B cell (primary cell): Measurements from ENCODE around the gene TRIM58. TPM values are rescaled to one million over a fixed set of nuclear protein-coding genes. Genes with fewer than 3 reads are reported as not detected.

Experiments
- ATAC-seq: fragments of 200-7000 bp; cut with Tn5 transposase; one replicate; pipeline ENCODE4 v1.10.0; 2021; ENCODE audit warnings: low read depth, mild to moderate bottlenecking, moderate number of reproducible peaks, moderate library complexity
- CTCF ChIA-PET: fragments of 350-600 bp; sonication (Branson Sonifier 250); formaldehyde crosslinking; loops from one replicate; lab custom pipeline; 2021; ENCODE audit warnings: antibody characterized with exemption, inconsistent platforms; lab: Charles Lee
- POLR2A ChIA-PET: fragments of 350-600 bp; sonication (Branson Sonifier 250); formaldehyde crosslinking; loops from one replicate; lab custom pipeline; 2021; ENCODE audit warnings: antibody characterized with exemption; lab: Charles Lee
- DNase-seq: peaks from one replicate; pipeline ENCODE4 v3.0.0; 2013
- H2AFZ ChIP-seq: 2 replicates; pipeline ENCODE4 v1.6.1; 2012; ENCODE audit warnings: mild to moderate bottlenecking, low read depth, low read length; ENCODE audit not compliant: insufficient read depth, poor library complexity, severe bottlenecking
- H3K27ac ChIP-seq, 2 donors: 1 replicate in 1 of 2; 2 replicates in 1 of 2; pipeline ENCODE4 v1.5.1; 2012 to 2013; ENCODE audit warnings: low read length in 2 of 2, mild to moderate bottlenecking in 2 of 2, moderate library complexity in 1 of 2
- H3K27me3 ChIP-seq, 4 experiments: fragments of 200-600 bp in 1 of 4; sonication (generic) in 1 of 4; replicated peaks in 1 of 4; 1 replicate in 2 of 4; 2 replicates in 2 of 4; pipeline versions ENCODE4 v1.6.1 to v1.7.0; 2013 to 2016; ENCODE audit warnings: low read length in 3 of 4, mild to moderate bottlenecking in 2 of 4, mixed read lengths in 1 of 4, moderate library complexity in 1 of 4; ENCODE audit not compliant: insufficient read depth in 4 of 4, control insufficient read depth in 3 of 4; ENCODE audit errors: control extremely low read depth in 1 of 4
- H3K36me3 ChIP-seq, 2 experiments: replicated peaks in 1 of 2; 1 replicate in 1 of 2; 2 replicates in 1 of 2; pipeline versions ENCODE4 v1.6.1 to v1.7.1; 2013; ENCODE audit warnings: low read length in 1 of 2; ENCODE audit not compliant: insufficient read depth in 2 of 2, control insufficient read depth in 1 of 2; ENCODE audit errors: control extremely low read depth in 1 of 2, extremely low read depth in 1 of 2
- H3K4me1 ChIP-seq, 2 donors: fragments of 200-600 bp in 1 of 2; sonication (generic) in 1 of 2; 1 replicate in 1 of 2; 2 replicates in 1 of 2; pipeline versions ENCODE4 v1.5.1 to v1.6.1; 2013 to 2017; ENCODE audit warnings: low read length in 2 of 2; ENCODE audit not compliant: control insufficient read depth in 2 of 2, insufficient read depth in 2 of 2
- H3K4me2 ChIP-seq: replicated peaks from 2 replicates; pipeline ENCODE3; 2012; ENCODE audit warnings: mild to moderate bottlenecking, low read depth, low read length; ENCODE audit not compliant: poor library complexity, severe bottlenecking
- H3K4me3 ChIP-seq, 5 experiments: fragments of 200-600 bp in 1 of 5; sonication (generic) in 1 of 5; 1 replicate in 3 of 5; 2 replicates in 2 of 5; pipeline versions ENCODE4 v1.5.1 to v1.7.0; 2011 to 2016; ENCODE audit warnings: low read length in 4 of 5, mild to moderate bottlenecking in 4 of 5, low read depth in 2 of 5, control low read depth in 1 of 5, moderate library complexity in 1 of 5; ENCODE audit not compliant: insufficient read depth in 1 of 5; ENCODE audit errors: control extremely low read depth in 1 of 5, extremely low read depth in 1 of 5
- H3K79me2 ChIP-seq: fragments of 200-600 bp; sonication (generic); one replicate; pipeline ENCODE4 v1.6.0; 2016; ENCODE audit warnings: low read length; ENCODE audit not compliant: control insufficient read depth, insufficient read depth
- H3K9ac ChIP-seq: fragments of 200-600 bp; sonication (generic); 2 replicates; pipeline ENCODE4 v1.6.1; 2017; ENCODE audit warnings: mild to moderate bottlenecking, low read length, moderate library complexity
- H3K9me3 ChIP-seq, 3 donors: one replicate each; pipeline versions ENCODE4 v1.6.1 to v1.7.1; 2013; ENCODE audit warnings: low read length in 2 of 3; ENCODE audit not compliant: control insufficient read depth in 2 of 3, insufficient read depth in 1 of 3; ENCODE audit errors: control extremely low read depth in 1 of 3
- H4K20me1 ChIP-seq: 2 replicates; pipeline ENCODE4 v1.6.0; 2012; ENCODE audit warnings: mild to moderate bottlenecking, low read length; ENCODE audit not compliant: insufficient read depth, control insufficient read depth, poor library complexity, severe bottlenecking
- H3K27ac Mint-ChIP-seq: one replicate; pipeline ENCODE4 v1.8.0; 2021; ENCODE audit warnings: mixed read lengths
- H3K27me3 Mint-ChIP-seq: one replicate; pipeline ENCODE4 v1.8.0; 2021; ENCODE audit warnings: mixed read lengths
- H3K4me1 Mint-ChIP-seq: one replicate; pipeline ENCODE4 v1.8.0; 2021; ENCODE audit warnings: mixed read lengths
- H3K4me3 Mint-ChIP-seq: one replicate; pipeline ENCODE4 v1.8.0; 2021; ENCODE audit warnings: mixed read lengths
- H3K9me3 Mint-ChIP-seq: one replicate; pipeline ENCODE4 v1.8.0; 2022; ENCODE audit warnings: mixed read lengths; ENCODE audit not compliant: insufficient read depth
- EZH2 ChIP-seq: IDR thresholded peaks from 2 replicates; pipeline ENCODE4 v1.6.1; 2012; ENCODE audit warnings: borderline replicate concordance, low read depth, mild to moderate bottlenecking, moderate library complexity, low read length; ENCODE audit not compliant: insufficient read depth, poor library complexity, severe bottlenecking
- WGBS: methylation state at CpG from one replicate; pipeline ENCODE4 v1.1.5; 2013; ENCODE audit warnings: missing lambda C conversion rate; ENCODE audit not compliant: insufficient coverage; 5-methylcytosine and 5-hydroxymethylcytosine counted together
- intact Hi-C: fragments of 100-400 bp; cut with micrococcal nuclease; formaldehyde crosslinking; loops from one replicate; pipeline ENCODE4 v1.10.0; 2022
- polyA minus RNA-seq: library from RNA; depleted of rRNA, polyadenylated mRNA; stranded (reverse); fragments of >200 nt; gene quantifications from 2 replicates; pipeline ENCODE4 v1.2.3, GENCODE V29; 2012
- polyA plus RNA-seq: library from polyadenylated mRNA; depleted of rRNA; stranded (reverse); fragments of >200 nt; gene quantifications from 2 replicates; pipeline ENCODE4 v1.2.3, GENCODE V29; 2012
- total RNA-seq, 2 donors: library from RNA; stranded (reverse); fragments of 120-200 nt in 1 of 2; gene quantifications; 1 replicate in 1 of 2; 2 replicates in 1 of 2; pipeline versions ENCODE4 v1.2.3 to v1.2.4, GENCODE V29; 2013 to 2022
- TF ChIP-seq, protein P1 (sequence below): fragments of 200-600 bp; IDR thresholded peaks from one replicate; pipeline ENCODE4 v1.8.0; 2022; ENCODE audit warnings: antibody characterized with exemption, mild to moderate bottlenecking

TRIM58 gene, protein sequence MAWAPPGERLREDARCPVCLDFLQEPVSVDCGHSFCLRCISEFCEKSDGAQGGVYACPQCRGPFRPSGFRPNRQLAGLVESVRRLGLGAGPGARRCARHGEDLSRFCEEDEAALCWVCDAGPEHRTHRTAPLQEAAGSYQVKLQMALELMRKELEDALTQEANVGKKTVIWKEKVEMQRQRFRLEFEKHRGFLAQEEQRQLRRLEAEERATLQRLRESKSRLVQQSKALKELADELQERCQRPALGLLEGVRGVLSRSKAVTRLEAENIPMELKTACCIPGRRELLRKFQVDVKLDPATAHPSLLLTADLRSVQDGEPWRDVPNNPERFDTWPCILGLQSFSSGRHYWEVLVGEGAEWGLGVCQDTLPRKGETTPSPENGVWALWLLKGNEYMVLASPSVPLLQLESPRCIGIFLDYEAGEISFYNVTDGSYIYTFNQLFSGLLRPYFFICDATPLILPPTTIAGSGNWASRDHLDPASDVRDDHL
- total RNA-seq (0.68 and 0.84 TPM in 2 replicates), polyA plus RNA-seq (1.5 and 1.6 TPM in 2 replicates), polyA minus RNA-seq (3.1 and 6.6 TPM in 2 replicates)
- total RNA-seq (2013): 3.8 TPM

DNA sequence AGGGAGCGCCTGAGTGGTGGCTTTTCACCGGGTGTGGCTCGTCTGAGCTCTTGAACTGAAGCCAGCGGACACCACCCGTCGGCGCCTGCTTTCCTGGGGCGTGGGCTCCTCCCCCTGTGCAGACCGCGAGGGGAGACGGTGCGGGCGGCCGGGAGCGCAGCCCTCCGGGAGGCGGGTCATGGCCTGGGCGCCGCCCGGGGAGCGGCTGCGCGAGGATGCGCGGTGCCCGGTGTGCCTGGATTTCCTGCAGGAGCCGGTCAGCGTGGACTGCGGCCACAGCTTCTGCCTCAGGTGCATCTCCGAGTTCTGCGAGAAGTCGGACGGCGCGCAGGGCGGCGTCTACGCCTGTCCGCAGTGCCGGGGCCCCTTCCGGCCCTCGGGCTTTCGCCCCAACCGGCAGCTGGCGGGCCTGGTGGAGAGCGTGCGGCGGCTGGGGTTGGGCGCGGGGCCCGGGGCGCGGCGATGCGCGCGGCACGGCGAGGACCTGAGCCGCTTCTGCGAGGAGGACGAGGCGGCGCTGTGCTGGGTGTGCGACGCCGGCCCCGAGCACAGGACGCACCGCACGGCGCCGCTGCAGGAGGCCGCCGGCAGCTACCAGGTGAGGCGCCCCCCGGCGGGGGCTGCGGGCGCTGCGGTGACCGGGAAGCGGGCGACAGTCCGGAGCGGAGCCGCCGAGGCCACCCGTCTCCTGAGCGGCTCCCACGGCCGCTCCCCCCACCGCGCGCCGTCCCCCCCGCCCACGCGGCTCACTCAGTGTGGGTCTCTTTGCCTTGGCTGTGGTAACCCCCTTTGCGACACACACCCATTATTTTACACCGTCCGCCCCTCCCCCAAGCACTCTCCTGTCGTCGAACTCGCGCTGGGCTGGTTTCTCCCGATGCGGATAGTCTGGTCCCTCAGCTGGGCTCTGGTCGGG, at the start of gene TRIM58:
Gene TRIM58 (plus strand): TSS at position 119 of the 916 bp plus-strand sequence. CDS start 60 bp downstream, at position 179.
- H3K4me3 Mint-ChIP-seq: peak within 1 kb of the TSS; percentile 86
- H3K27ac ChIP-seq: peak within 1 kb of the TSS in 1 of 2 donors; percentile 34
- H3K4me1 Mint-ChIP-seq: peaks cover 14% of the 10 kb centered on the region
- peaks cover 4 to 8% of the 10 kb centered on the region in 2 donors for H3K4me1 ChIP-seq
- intact Hi-C loops: no loop called here
- H3K9ac ChIP-seq: peak within 1 kb of the TSS; percentile 74
- H3K9me3 Mint-ChIP-seq: no peaks in the 10 kb centered on the region
- ATAC-seq (peak; percentile 76), DNase-seq (peak; percentile 57)
- under 1% methylated on average over 98 of the region's 109 CpGs for WGBS
- no peaks in the 10 kb centered on the region for H4K20me1 ChIP-seq
- H3K4me3 ChIP-seq: peak within 1 kb of the TSS; percentile 45 to 81 (median 66)
- no peaks in the 10 kb centered on the region for H3K36me3 ChIP-seq
- no peaks in the 10 kb centered on the region for H3K79me2 ChIP-seq
- H3K27me3 ChIP-seq: peaks cover 0 to 7% (median 1%) of the 10 kb centered on the region in 4 experiments
- TF ChIP-seq, protein P1, sequence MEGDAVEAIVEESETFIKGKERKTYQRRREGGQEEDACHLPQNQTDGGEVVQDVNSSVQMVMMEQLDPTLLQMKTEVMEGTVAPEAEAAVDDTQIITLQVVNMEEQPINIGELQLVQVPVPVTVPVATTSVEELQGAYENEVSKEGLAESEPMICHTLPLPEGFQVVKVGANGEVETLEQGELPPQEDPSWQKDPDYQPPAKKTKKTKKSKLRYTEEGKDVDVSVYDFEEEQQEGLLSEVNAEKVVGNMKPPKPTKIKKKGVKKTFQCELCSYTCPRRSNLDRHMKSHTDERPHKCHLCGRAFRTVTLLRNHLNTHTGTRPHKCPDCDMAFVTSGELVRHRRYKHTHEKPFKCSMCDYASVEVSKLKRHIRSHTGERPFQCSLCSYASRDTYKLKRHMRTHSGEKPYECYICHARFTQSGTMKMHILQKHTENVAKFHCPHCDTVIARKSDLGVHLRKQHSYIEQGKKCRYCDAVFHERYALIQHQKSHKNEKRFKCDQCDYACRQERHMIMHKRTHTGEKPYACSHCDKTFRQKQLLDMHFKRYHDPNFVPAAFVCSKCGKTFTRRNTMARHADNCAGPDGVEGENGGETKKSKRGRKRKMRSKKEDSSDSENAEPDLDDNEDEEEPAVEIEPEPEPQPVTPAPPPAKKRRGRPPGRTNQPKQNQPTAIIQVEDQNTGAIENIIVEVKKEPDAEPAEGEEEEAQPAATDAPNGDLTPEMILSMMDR: peak; percentile 40
- TF ChIP-seq EZH2: no peak
- ChIA-PET CTCF (interaction anchor here (1.0 kb wide), 1 partner anchor 49 kb away, joined by 3 read pairs; no protein-coding TSS in a partner anchor), POLR2A (no interaction called here)
- peak within 1 kb of the TSS; percentile 91 for H2AFZ ChIP-seq
- H3K4me2 ChIP-seq: peak within 1 kb of the TSS; percentile 76
- H3K27me3 Mint-ChIP-seq: peaks cover 35% of the 10 kb centered on the region
- H3K9me3 ChIP-seq: peaks cover 0 to 5% (median 0%) of the 10 kb centered on the region in 3 donors
- no peak within 1 kb of the TSS for H3K27ac Mint-ChIP-seq
